ENCODE results near the gene ZBED6. TPM values are rescaled to one million over a fixed set of nuclear protein-coding genes. Genes with fewer than 3 reads are reported as not detected.
"Not testable (repeated sequence)": the region's sequence is repeated elsewhere in the genome, so short reads cannot be mapped to it uniquely, and the experiment has no call there.

ZBED6 gene
- 10 to 100 TPM; 18.6 to 21.1 TPM for total RNA-seq

GRCh38 chr1:203795441-203796235, at the start of gene ZBED6, which contains the start of gene ZC3H11A:
Gene ZBED6 (plus strand): TSS chr1:203795623. CDS start chr1:203797523, 1,900 bp downstream.
Gene ZC3H11A (plus strand): TSS chr1:203795623. CDS start chr1:203817071, 21,448 bp downstream.
- Mint-ChIP-seq H3K4me1 (peaks cover 41% of the 10 kb centered on the region), H3K27ac (peak within 1 kb of the TSS; percentile 96), H3K9me3 (ENCODE audit: low read depth) (no peaks in the 10 kb centered on the region), H3K4me3 (peak within 1 kb of the TSS; percentile 88), H3K36me3 (peaks cover 39% of the 10 kb centered on the region), H3K27me3 (no peaks in the 10 kb centered on the region)
- CTCF ChIA-PET = interaction anchor here (1.4 kb wide), 1 partner anchor 31 kb away, joined by 6 read pairs; the partner anchor contains the start of gene LAX1
- ATAC-seq (peak; percentile 100), DNase-seq (peak; percentile 100)

GRCh38 chr1:203746281-203746680, 49.1 kb upstream of the ZBED6 start:
- H3K4me3 Mint-ChIP-seq = no peak overlapping the region

GRCh38 chr1:203751051-203751450, 44.4 kb upstream of the ZBED6 start:
- Mint-ChIP-seq H3K4me3 (no peak overlapping the region), H3K27ac (no peak overlapping the region), H3K9me3 (ENCODE audit: low read depth) (no peaks in the 10 kb centered on the region), H3K36me3 (no peaks in the 10 kb centered on the region), H3K27me3 (no peaks in the 10 kb centered on the region), H3K4me1 (peaks cover 20% of the 10 kb centered on the region)
- CTCF ChIA-PET = interaction anchor here (0.6 to 1.2 kb wide), 2 partner anchors 18 to 44 kb away, joined by 3 to 4 read pairs; no protein-coding TSS in a partner anchor
- DNase-seq (no peak), ATAC-seq (no peak)

More at GRCh38 chr1:203746281-203746680, 49.1 kb upstream of the ZBED6 start:
- Mint-ChIP-seq H3K9me3 (ENCODE audit: low read depth) (no peaks in the 10 kb centered on the region), H3K27me3 (no peaks in the 10 kb centered on the region), H3K27ac (no peak overlapping the region), H3K4me1 (peaks cover 23% of the 10 kb centered on the region), H3K36me3 (peaks cover 28% of the 10 kb centered on the region)
- CTCF ChIA-PET = no interaction called here
- ATAC-seq (no peak), DNase-seq (no peak)

GRCh38 chr1:203751618-203752361, 43.6 kb upstream of the ZBED6 start:
- H3K4me1 Mint-ChIP-seq = peaks cover 24% of the 10 kb centered on the region
- not testable (repeated sequence) for H3K4me3 Mint-ChIP-seq; DNase-seq; H3K27me3 Mint-ChIP-seq; H3K27ac Mint-ChIP-seq; H3K36me3 Mint-ChIP-seq; H3K9me3 Mint-ChIP-seq (ENCODE audit: low read depth); ATAC-seq
- CTCF ChIA-PET = interaction anchor here (0.7 to 1.2 kb wide), 2 partner anchors 10 to 17 kb away, joined by 3 read pairs; no protein-coding TSS in a partner anchor

- DNase-seq = no peak
- H3K27me3 Mint-ChIP-seq = no peaks in the 10 kb centered on the region
- H3K9me3 Mint-ChIP-seq (ENCODE audit: low read depth) = no peaks in the 10 kb centered on the region
- CTCF ChIA-PET = interaction anchor here (1.6 kb wide), 1 partner anchor 10 kb away, joined by 6 read pairs; the partner anchor contains the start of gene LAX1
- peak overlapping the region; percentile 56 for H3K27ac Mint-ChIP-seq
- H3K4me3 Mint-ChIP-seq = no peak overlapping the region
- H3K36me3 Mint-ChIP-seq = no peaks in the 10 kb centered on the region
- no peak for ATAC-seq
- H3K4me1 Mint-ChIP-seq = peaks cover 24% of the 10 kb centered on the region
Measured at GRCh38 chr1:203754455-203754864, 41.0 kb upstream of the ZBED6 start.

GRCh38 chr1:203756036-203756435, 39.4 kb upstream of the ZBED6 start:
- no peak overlapping the region for H3K4me3 Mint-ChIP-seq

GRCh38 chr1:203758749-203759148, 36.7 kb upstream of the ZBED6 start:
- not testable (repeated sequence) for H3K27me3 Mint-ChIP-seq; H3K9me3 Mint-ChIP-seq (ENCODE audit: low read depth); H3K4me3 Mint-ChIP-seq; ATAC-seq; H3K36me3 Mint-ChIP-seq; DNase-seq; H3K27ac Mint-ChIP-seq
- CTCF ChIA-PET = interaction anchor here (1.4 kb wide), 1 partner anchor 11 kb away, joined by 3 read pairs; no protein-coding TSS in a partner anchor
- H3K4me1 Mint-ChIP-seq = peaks cover 31% of the 10 kb centered on the region

More at GRCh38 chr1:203756036-203756435, 39.4 kb upstream of the ZBED6 start:
- Mint-ChIP-seq H3K9me3 (ENCODE audit: low read depth) (no peaks in the 10 kb centered on the region), H3K4me1 (peaks cover 24% of the 10 kb centered on the region), H3K27ac (peak overlapping the region; percentile 48), H3K27me3 (no peaks in the 10 kb centered on the region), H3K36me3 (no peaks in the 10 kb centered on the region)
- DNase-seq (no peak), ATAC-seq (peak; percentile 31)
- CTCF ChIA-PET = interaction anchor here (1.6 kb wide), 1 partner anchor 9 kb away, joined by 6 read pairs; the partner anchor contains the start of gene LAX1

- CTCF ChIA-PET = no interaction called here
- Mint-ChIP-seq H3K4me1 (peaks cover 34% of the 10 kb centered on the region), H3K36me3 (peaks cover 2% of the 10 kb centered on the region), H3K27me3 (no peaks in the 10 kb centered on the region), H3K27ac (no peak overlapping the region), H3K4me3 (no peak overlapping the region), H3K9me3 (ENCODE audit: low read depth) (no peaks in the 10 kb centered on the region)
- no peak for DNase-seq
- ATAC-seq = no peak
Measured at GRCh38 chr1:203760506-203760905, 34.9 kb upstream of the ZBED6 start.

- H3K9me3 Mint-ChIP-seq (ENCODE audit: low read depth); H3K36me3 Mint-ChIP-seq; CTCF ChIA-PET; H3K27me3 Mint-ChIP-seq; H3K4me3 Mint-ChIP-seq; DNase-seq; ATAC-seq; H3K27ac Mint-ChIP-seq: not testable (repeated sequence)
- H3K4me1 Mint-ChIP-seq = peaks cover 33% of the 10 kb centered on the region
Measured at GRCh38 chr1:203761958-203762357, 33.5 kb upstream of the ZBED6 start.

- CTCF ChIA-PET = interaction anchor here (0.7 to 2.8 kb wide), 5 partner anchors 15 to 276 kb away, joined by 3 to 14 read pairs (median 6); partner anchors contain the start of genes ATP2B4, ZBED6 and ZC3H11A
- Mint-ChIP-seq H3K27ac (peak overlapping the region; percentile 70), H3K36me3 (peaks cover 9% of the 10 kb centered on the region), H3K4me3 (no peak overlapping the region), H3K4me1 (peaks cover 43% of the 10 kb centered on the region), H3K9me3 (ENCODE audit: low read depth) (no peaks in the 10 kb centered on the region), H3K27me3 (no peaks in the 10 kb centered on the region)
- DNase-seq (no peak), ATAC-seq (no peak)
Measured at GRCh38 chr1:203763505-203763904, 31.9 kb upstream of the ZBED6 start.

- no peaks in the 10 kb centered on the region for H3K9me3 Mint-ChIP-seq (ENCODE audit: low read depth)
- H3K27me3 Mint-ChIP-seq = no peaks in the 10 kb centered on the region
- ATAC-seq = no peak
- peaks cover 11% of the 10 kb centered on the region for H3K36me3 Mint-ChIP-seq
- no peak for DNase-seq
- peak overlapping the region; percentile 87 for H3K4me3 Mint-ChIP-seq
- H3K4me1 Mint-ChIP-seq = peaks cover 48% of the 10 kb centered on the region
- CTCF ChIA-PET = interaction anchor here (0.6 to 2.8 kb wide), 18 partner anchors 9 to 667 kb away, joined by 3 to 14 read pairs (median 4); partner anchors contain the start of genes ATP2B4, ZBED6 and ZC3H11A
- peak overlapping the region; percentile 100 for H3K27ac Mint-ChIP-seq
Measured at GRCh38 chr1:203764105-203765028, 31.1 kb upstream of the ZBED6 start.
